Ammon's horn (tissue), 1 donor: ENCODE results near the gene OR6C65.
A peak's percentile ranks its signal among the peaks of the same experiment; 100 is the strongest.

ENCODE experiments used
- DNase-seq: peaks from one replicate; pipeline ENCODE4 v3.0.0-alpha.2; 2016; ENCODE audit warnings: low spot score

Gene OR6C65

GRCh38 chr12:55446326-55446725 lies 46.0 kb downstream of the OR6C65 start:
- peak; percentile 2 for DNase-seq

GRCh38 chr12:55448825-55449224 lies 48.5 kb downstream of the OR6C65 start:
- no peak for DNase-seq
